Jurkat, Clone E6-1 (cell line): ENCODE results near the gene AP2B1.

Source experiments
- DNase-seq: peaks from one replicate; pipeline ENCODE4 v3.0.0-alpha.2; 2011; ENCODE audit warnings: low read depth, low spot score
- H3K4me3 ChIP-seq: 2 replicates; pipeline ENCODE4 v1.5.1; 2011; ENCODE audit warnings: mild to moderate bottlenecking, low read length, control low read depth, moderate library complexity

AP2B1 gene

GRCh38 chr17:35614810-35615209 lies 27.7 kb downstream of the AP2B1 start:
- DNase-seq: no peak
- no peak overlapping the region for H3K4me3 ChIP-seq

- no peak for DNase-seq
- no peak overlapping the region for H3K4me3 ChIP-seq
Measured at GRCh38 chr17:35616536-35616935, 29.4 kb downstream of the AP2B1 start.

- H3K4me3 ChIP-seq: no peak overlapping the region
- DNase-seq: no peak
Measured at GRCh38 chr17:35617505-35617904, 30.4 kb downstream of the AP2B1 start.

GRCh38 chr17:35618628-35619027 lies 31.5 kb downstream of the AP2B1 start:
- DNase-seq: no peak
- H3K4me3 ChIP-seq: no peak overlapping the region

GRCh38 chr17:35621768-35622167 lies 34.6 kb downstream of the AP2B1 start:
- DNase-seq: no peak
- H3K4me3 ChIP-seq: no peak overlapping the region

- DNase-seq: no peak
- H3K4me3 ChIP-seq: no peak overlapping the region
Measured at GRCh38 chr17:35627417-35627816, 40.3 kb downstream of the AP2B1 start.

GRCh38 chr17:35630530-35631148 lies 43.5 kb downstream of the AP2B1 start:
- no peak for DNase-seq
- no peak overlapping the region for H3K4me3 ChIP-seq

GRCh38 chr17:35641032-35641431 lies 53.9 kb downstream of the AP2B1 start:
- no peak for DNase-seq
- H3K4me3 ChIP-seq: no peak overlapping the region

GRCh38 chr17:35645923-35646322 lies 58.8 kb downstream of the AP2B1 start:
- no peak overlapping the region for H3K4me3 ChIP-seq
- no peak for DNase-seq

- no peak for DNase-seq
- no peak overlapping the region for H3K4me3 ChIP-seq
Measured at GRCh38 chr17:35651467-35651866, 64.3 kb downstream of the AP2B1 start.

GRCh38 chr17:35653619-35654361 lies 66.7 kb downstream of the AP2B1 start:
- H3K4me3 ChIP-seq: no peak overlapping the region
- no peak for DNase-seq

GRCh38 chr17:35655303-35655702 lies 68.2 kb downstream of the AP2B1 start:
- no peak for DNase-seq
- H3K4me3 ChIP-seq: no peak overlapping the region

GRCh38 chr17:35660902-35661301 lies 73.8 kb downstream of the AP2B1 start:
- H3K4me3 ChIP-seq: no peak overlapping the region
- DNase-seq: no peak

GRCh38 chr17:35664685-35665084 lies 77.6 kb downstream of the AP2B1 start:
- DNase-seq: no peak
- no peak overlapping the region for H3K4me3 ChIP-seq

GRCh38 chr17:35665662-35666061 lies 78.5 kb downstream of the AP2B1 start:
- H3K4me3 ChIP-seq: no peak overlapping the region
- no peak for DNase-seq

- no peak for DNase-seq
- no peak overlapping the region for H3K4me3 ChIP-seq
Measured at GRCh38 chr17:35666070-35666469, 78.9 kb downstream of the AP2B1 start.

GRCh38 chr17:35666967-35667532 lies 79.9 kb downstream of the AP2B1 start:
- no peak overlapping the region for H3K4me3 ChIP-seq
- DNase-seq: no peak

- H3K4me3 ChIP-seq: no peak overlapping the region
- DNase-seq: no peak
Measured at GRCh38 chr17:35668802-35669201, 81.7 kb downstream of the AP2B1 start.

GRCh38 chr17:35674552-35674951 lies 87.4 kb downstream of the AP2B1 start:
- no peak for DNase-seq
- no peak overlapping the region for H3K4me3 ChIP-seq

- H3K4me3 ChIP-seq: no peak overlapping the region
- DNase-seq: no peak
Measured at GRCh38 chr17:35676441-35676840, 89.3 kb downstream of the AP2B1 start.
